HEK293T (cell line): ENCODE data around the gene RAB14.

Experiments
- CTCF ChIA-PET: fragments of 350-600 bp; formaldehyde crosslinking; extraction: SDS; loops from one replicate; lab custom pipeline; 2021; ENCODE audit warnings: antibody characterized with exemption, inconsistent platforms; lab: Yijun Ruan, JAX
- POLR2A ChIA-PET: fragments of 350-600 bp; formaldehyde crosslinking; extraction: SDS; loops from one replicate; lab custom pipeline; 2020; ENCODE audit warnings: antibody characterized with exemption, inconsistent platforms; lab: Yijun Ruan, JAX
- DNase-seq: peaks from one replicate; pipeline ENCODE4 v3.0.0; 2012; ENCODE audit warnings: mixed read lengths; ENCODE audit errors: extremely low spot score
- ARNT ChIP-seq: fragments of 450-650 bp; IDR thresholded peaks from 2 replicates; pipeline ENCODE4 v1.6.1; 2017; ENCODE audit warnings: mild to moderate bottlenecking
- BHLHE40 ChIP-seq: fragments of 450-650 bp; IDR thresholded peaks from 2 replicates; pipeline ENCODE4 v1.6.1; 2016; ENCODE audit warnings: mild to moderate bottlenecking, moderate library complexity, borderline replicate concordance
- CTBP1 ChIP-seq: fragments of 450-650 bp; IDR thresholded peaks from 2 replicates; pipeline ENCODE4 v1.6.1; 2016; ENCODE audit warnings: borderline replicate concordance
- ELF4 ChIP-seq: fragments of 450-650 bp; IDR thresholded peaks from 2 replicates; pipeline ENCODE4 v1.6.1; 2017; ENCODE audit warnings: antibody characterized with exemption
- FOXA1 ChIP-seq: fragments of 450-650 bp; IDR thresholded peaks from 2 replicates; pipeline ENCODE4 v1.6.1; 2016; ENCODE audit warnings: mild to moderate bottlenecking
- FOXK2 ChIP-seq: fragments of 450-650 bp; IDR thresholded peaks from 2 replicates; pipeline ENCODE4 v1.6.1; 2016; ENCODE audit warnings: mild to moderate bottlenecking
- FOXM1 ChIP-seq: fragments of 450-650 bp; IDR thresholded peaks from 2 replicates; pipeline ENCODE4 v1.6.1; 2017; ENCODE audit warnings: mild to moderate bottlenecking, borderline replicate concordance
- HDGF ChIP-seq: fragments of 450-650 bp; IDR thresholded peaks from 2 replicates; pipeline ENCODE4 v1.6.1; 2017; ENCODE audit warnings: antibody characterized with exemption, borderline replicate concordance
- L3MBTL2 ChIP-seq: fragments of 450-650 bp; conservative IDR thresholded peaks from 2 replicates; pipeline ENCODE4 v1.6.1; 2016; ENCODE audit warnings: mild to moderate bottlenecking
- LEF1 ChIP-seq: fragments of 450-650 bp; IDR thresholded peaks from 2 replicates; pipeline ENCODE4 v1.6.1; 2017; ENCODE audit warnings: mild to moderate bottlenecking, borderline replicate concordance
- NFRKB ChIP-seq: fragments of 450-650 bp; IDR thresholded peaks from 2 replicates; pipeline ENCODE4 v1.6.1; 2016; ENCODE audit warnings: mild to moderate bottlenecking, moderate library complexity
- PKNOX1 ChIP-seq: fragments of 450-650 bp; IDR thresholded peaks from 2 replicates; pipeline ENCODE4 v1.6.1; 2016
- SP1 ChIP-seq: fragments of 450-650 bp; IDR thresholded peaks from 2 replicates; pipeline ENCODE4 v1.6.1; 2017
- SUZ12 ChIP-seq: fragments of 450-650 bp; IDR thresholded peaks from 2 replicates; pipeline ENCODE4 v1.6.1; 2016; ENCODE audit warnings: mild to moderate bottlenecking
- TARDBP ChIP-seq: fragments of 450-650 bp; IDR thresholded peaks from 2 replicates; pipeline ENCODE4 v1.6.1; 2016
- ZNF384 ChIP-seq: fragments of 450-650 bp; IDR thresholded peaks from 2 replicates; pipeline ENCODE4 v1.6.1; 2016

Gene RAB14

DNA sequence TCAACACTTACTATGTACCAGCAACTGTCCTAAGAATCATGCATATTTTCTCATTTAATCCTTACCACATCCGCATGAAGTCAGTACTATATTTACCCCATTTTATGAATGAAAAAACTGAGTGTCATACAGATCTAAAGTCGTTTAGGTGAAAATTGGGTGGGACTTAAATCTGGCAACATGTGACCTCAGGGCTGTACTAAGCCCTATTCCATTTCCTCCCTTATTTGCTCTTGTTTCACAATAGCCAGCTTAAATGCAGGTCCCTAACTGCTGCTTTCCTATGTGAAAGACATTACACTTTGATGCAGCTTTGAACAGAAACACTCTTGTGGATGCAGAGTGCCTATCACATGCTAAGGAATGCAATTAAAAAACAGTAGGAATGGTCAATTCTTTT lies 2.5 kb upstream of the RAB14 start:
- POLR2A ChIA-PET = no interaction called here
- CTCF ChIA-PET = interaction anchor here (0.6 kb wide), 1 partner anchor 14 kb away, joined by 3 read pairs; no protein-coding TSS in a partner anchor

DNA sequence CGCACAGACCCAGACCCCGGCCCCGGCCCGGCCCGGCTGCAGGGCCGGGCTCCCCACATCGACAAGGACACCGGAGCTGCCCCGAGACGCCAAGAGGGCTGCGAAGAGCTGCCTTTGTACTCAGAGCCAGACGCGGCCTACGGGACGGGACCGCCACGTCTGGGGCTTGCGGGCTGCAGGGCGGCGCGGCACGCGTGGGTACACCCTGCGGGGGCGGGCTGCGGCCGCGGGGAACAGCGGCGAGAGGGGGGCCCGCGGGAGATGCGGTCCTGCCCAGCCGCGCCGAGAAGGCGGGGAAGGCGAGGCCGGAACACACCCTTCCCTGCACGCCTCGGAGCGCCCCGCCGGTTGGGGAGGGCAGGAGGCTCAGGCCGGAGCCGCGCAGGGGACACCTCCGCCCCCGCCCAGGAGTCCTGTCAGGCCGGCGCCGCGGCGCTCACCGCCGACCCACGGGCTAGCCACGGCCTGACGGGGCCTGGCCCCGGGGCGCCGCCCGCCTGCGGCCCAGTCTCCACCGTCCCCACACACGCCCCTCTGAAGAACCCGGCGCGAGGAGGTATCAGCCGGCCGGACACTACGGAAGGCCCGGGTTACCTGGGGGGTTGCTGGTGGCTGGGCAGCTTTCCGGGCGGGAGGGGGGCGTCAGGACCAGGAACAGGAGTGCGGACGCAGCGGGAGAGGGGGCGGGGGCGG lies 478 bp downstream of the RAB14 start:
- CTCF ChIA-PET = interaction anchor here (1.2 kb wide), 1 partner anchor 12 kb away, joined by 4 read pairs; no protein-coding TSS in a partner anchor
- DNase-seq = peak; percentile 24
- TF ChIP-seq SP1 (no peak), LEF1 (no peak), FOXM1 (no peak), ZNF384 (no peak), NFRKB (no peak), CTBP1 (no peak), BHLHE40 (no peak), SUZ12 (no peak), FOXA1 (no peak), TARDBP (no peak)
- POLR2A ChIA-PET = interaction anchor here (0.6 to 2.2 kb wide), 12 partner anchors 8 to 408 kb away, joined by 3 to 15 read pairs (median 4); partner anchors contain the start of genes FBXW2 and GSN

More for the DNA sequence above, 2.5 kb upstream of the RAB14 start:
- no peak for DNase-seq
- TF ChIP-seq TARDBP (no peak), PKNOX1 (no peak), SUZ12 (no peak)

DNA sequence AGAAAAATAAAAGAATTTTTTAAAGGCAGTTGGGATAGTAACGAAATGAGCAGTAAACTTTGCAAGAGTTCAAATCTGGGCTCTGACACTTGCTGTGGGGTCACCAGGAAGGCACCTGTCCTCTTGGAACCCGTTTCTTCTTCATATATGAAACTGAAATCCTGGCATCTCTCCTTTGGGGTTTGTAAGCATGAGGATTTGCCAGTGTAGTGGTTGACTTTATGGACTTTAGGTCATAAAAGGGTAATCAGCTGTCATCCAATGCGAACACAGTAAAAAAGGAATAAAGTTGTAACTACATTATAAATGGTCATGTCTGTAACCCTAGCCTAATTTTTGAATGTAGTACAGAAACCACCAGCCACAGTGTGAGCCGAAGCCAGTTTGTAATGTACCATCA lies 1.3 kb downstream of the RAB14 start:
- no peak for DNase-seq
- ChIA-PET CTCF (no interaction called here), POLR2A (interaction anchor here (0.8 to 2.2 kb wide), 3 partner anchors 14 to 144 kb away, joined by 3 to 13 read pairs (median 3); no protein-coding TSS in a partner anchor)
- TF ChIP-seq SP1 = no peak
- TF ChIP-seq L3MBTL2 = no peak
- no peak for TF ChIP-seq LEF1
- TF ChIP-seq CTBP1 = no peak
- TF ChIP-seq PKNOX1 = peak; percentile 28; the same call in 1 of the 2 replicates
- TF ChIP-seq HDGF = no peak
- TF ChIP-seq FOXK2 = no peak
- no peak for TF ChIP-seq ARNT

GRCh38 chr9:121199921-121200320 lies 1.7 kb downstream of the RAB14 start:
- no peak for DNase-seq
- POLR2A ChIA-PET = interaction anchor here (1.2 kb wide), 1 partner anchor 78 kb away, joined by 3 read pairs; no protein-coding TSS in a partner anchor
- CTCF ChIA-PET = no interaction called here
- no peak for TF ChIP-seq SUZ12
- no peak for TF ChIP-seq TARDBP
- no peak; the same call in 1 of the 2 replicates for TF ChIP-seq PKNOX1
- TF ChIP-seq BHLHE40 = no peak
- TF ChIP-seq NFRKB = no peak
- no peak for TF ChIP-seq ZNF384
- no peak for TF ChIP-seq ARNT
- no peak for TF ChIP-seq CTBP1
- no peak for TF ChIP-seq ELF4
- no peak for TF ChIP-seq FOXK2
- TF ChIP-seq LEF1 = no peak
- no peak for TF ChIP-seq HDGF
- TF ChIP-seq FOXA1 = no peak
- TF ChIP-seq SP1 = no peak
- no peak for TF ChIP-seq FOXM1
- TF ChIP-seq L3MBTL2 = no peak

- ChIA-PET CTCF (interaction anchor here (0.5 kb wide), 1 partner anchor 15 kb away, joined by 3 read pairs; no protein-coding TSS in a partner anchor), POLR2A (no interaction called here)
- DNase-seq = no peak
- TF ChIP-seq FOXK2 (no peak), FOXA1 (no peak), SP1 (no peak)
Observed at GRCh38 chr9:121198512-121199042, 3.1 kb downstream of the RAB14 start.

- ChIA-PET CTCF (interaction anchor here (0.6 kb wide), 1 partner anchor 15 kb away, joined by 8 read pairs; no protein-coding TSS in a partner anchor), POLR2A (no interaction called here)
- no peak for DNase-seq
- no peak for TF ChIP-seq FOXK2
- no peak for TF ChIP-seq NFRKB
- no peak for TF ChIP-seq CTBP1
- no peak for TF ChIP-seq HDGF
- no peak for TF ChIP-seq L3MBTL2
- TF ChIP-seq FOXM1 = no peak
- TF ChIP-seq ZNF384 = no peak
- TF ChIP-seq SUZ12 = no peak
- no peak for TF ChIP-seq SP1
- no peak for TF ChIP-seq LEF1
- no peak for TF ChIP-seq ARNT
- no peak for TF ChIP-seq PKNOX1
- no peak for TF ChIP-seq TARDBP
- TF ChIP-seq ELF4 = no peak
Observed at GRCh38 chr9:121197132-121197531, 4.5 kb downstream of the RAB14 start.
